Measurements from ENCODE around the gene TBX6. TPM values are rescaled to one million over a fixed set of nuclear protein-coding genes. Genes with fewer than 3 reads are reported as not detected.

Gene TBX6
- total and polyA plus RNA-seq, 10 of the 15 experiments (the other 5 are each of a cell fraction or from before 2014, with no cell fraction given) = 0.08 to 0.90 (median 0.31) TPM; not detected in 2

DNA sequence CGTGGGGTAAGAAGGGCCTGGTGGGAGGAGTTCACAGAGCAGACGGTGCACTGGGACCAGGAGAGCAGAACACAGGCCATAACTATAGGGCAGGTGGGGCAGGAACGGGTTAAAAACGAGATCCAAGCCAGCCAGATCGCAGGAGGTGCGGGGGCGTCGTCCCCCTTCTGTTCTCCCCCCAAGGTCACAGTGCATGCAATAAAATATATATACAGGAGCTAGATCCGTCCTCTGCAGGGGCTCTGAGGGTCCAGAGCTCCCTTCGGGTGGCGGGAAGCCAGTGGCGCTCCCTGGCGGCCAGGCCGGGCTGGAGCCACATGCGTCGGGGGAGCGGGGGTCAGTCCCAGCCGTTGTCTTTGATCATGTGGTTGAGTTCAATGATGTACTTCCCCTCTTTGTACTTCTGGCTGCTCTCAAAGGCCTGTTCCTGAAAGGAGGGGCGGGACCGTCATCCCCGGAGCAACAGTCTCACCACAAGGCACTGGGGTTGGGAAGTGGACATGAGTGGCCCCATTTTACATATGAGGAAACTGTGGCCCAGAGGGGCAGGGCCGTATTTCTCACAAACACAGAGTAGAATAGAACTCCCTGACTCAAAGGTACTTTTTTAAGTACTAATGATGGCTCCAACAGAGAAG is 768 bp upstream of the TBX6 start (continued):
- TF ChIP-seq, protein P1, sequence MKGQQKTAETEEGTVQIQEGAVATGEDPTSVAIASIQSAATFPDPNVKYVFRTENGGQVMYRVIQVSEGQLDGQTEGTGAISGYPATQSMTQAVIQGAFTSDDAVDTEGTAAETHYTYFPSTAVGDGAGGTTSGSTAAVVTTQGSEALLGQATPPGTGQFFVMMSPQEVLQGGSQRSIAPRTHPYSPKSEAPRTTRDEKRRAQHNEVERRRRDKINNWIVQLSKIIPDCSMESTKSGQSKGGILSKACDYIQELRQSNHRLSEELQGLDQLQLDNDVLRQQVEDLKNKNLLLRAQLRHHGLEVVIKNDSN (IDR thresholded peaks at IDR 0.05; ENCODE audit: borderline replicate concordance, extremely low read length, insufficient read depth, low read depth, low read length) = peak; percentile 29
- TF ChIP-seq ETV6 (conservative IDR thresholded peaks at IDR 0.05 in 1 of 2, IDR thresholded peaks at IDR 0.05 in 1 of 2; ENCODE audit: borderline replicate concordance in 1 of 2, low read depth in 1 of 2) = peak in 1 of 2 experiments; percentile 61; a peak in 2 of 4 replicates
- peak; percentile 45 for TF ChIP-seq RAD21 (IDR thresholded peaks at IDR 0.05; ENCODE audit: insufficient read depth, low read depth, low read length)
- 0 out of 2 replicates have a peak, but pooled peaks have one; percentile 11 for TF ChIP-seq ZNF384 (IDR thresholded peaks at IDR 0.05; ENCODE audit: borderline replicate concordance, low read depth, low read length)
- 0 out of 2 replicates have a peak, but pooled peaks have one; percentile 27 for TF ChIP-seq STAT1 (conservative IDR thresholded peaks at IDR 0.05)
- no peak for TF ChIP-seq PML (IDR thresholded peaks at IDR 0.05; ENCODE audit: low read length)
- 0 out of 2 replicates have a peak, but pooled peaks have one; percentile 64 for TF ChIP-seq HDGF (IDR thresholded peaks at IDR 0.05)
- TF ChIP-seq IKZF1 (conservative IDR thresholded peaks at IDR 0.05) = peak; percentile 88
- TF ChIP-seq TCF7 (IDR thresholded peaks at IDR 0.05; ENCODE audit: borderline replicate concordance) = 0 out of 2 replicates have a peak, but pooled peaks have one; percentile 67
- TF ChIP-seq, protein P2, sequence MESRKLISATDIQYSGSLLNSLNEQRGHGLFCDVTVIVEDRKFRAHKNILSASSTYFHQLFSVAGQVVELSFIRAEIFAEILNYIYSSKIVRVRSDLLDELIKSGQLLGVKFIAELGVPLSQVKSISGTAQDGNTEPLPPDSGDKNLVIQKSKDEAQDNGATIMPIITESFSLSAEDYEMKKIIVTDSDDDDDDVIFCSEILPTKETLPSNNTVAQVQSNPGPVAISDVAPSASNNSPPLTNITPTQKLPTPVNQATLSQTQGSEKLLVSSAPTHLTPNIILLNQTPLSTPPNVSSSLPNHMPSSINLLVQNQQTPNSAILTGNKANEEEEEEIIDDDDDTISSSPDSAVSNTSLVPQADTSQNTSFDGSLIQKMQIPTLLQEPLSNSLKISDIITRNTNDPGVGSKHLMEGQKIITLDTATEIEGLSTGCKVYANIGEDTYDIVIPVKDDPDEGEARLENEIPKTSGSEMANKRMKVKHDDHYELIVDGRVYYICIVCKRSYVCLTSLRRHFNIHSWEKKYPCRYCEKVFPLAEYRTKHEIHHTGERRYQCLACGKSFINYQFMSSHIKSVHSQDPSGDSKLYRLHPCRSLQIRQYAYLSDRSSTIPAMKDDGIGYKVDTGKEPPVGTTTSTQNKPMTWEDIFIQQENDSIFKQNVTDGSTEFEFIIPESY (IDR thresholded peaks at IDR 0.05) = no peak
- TF ChIP-seq, protein P3, sequence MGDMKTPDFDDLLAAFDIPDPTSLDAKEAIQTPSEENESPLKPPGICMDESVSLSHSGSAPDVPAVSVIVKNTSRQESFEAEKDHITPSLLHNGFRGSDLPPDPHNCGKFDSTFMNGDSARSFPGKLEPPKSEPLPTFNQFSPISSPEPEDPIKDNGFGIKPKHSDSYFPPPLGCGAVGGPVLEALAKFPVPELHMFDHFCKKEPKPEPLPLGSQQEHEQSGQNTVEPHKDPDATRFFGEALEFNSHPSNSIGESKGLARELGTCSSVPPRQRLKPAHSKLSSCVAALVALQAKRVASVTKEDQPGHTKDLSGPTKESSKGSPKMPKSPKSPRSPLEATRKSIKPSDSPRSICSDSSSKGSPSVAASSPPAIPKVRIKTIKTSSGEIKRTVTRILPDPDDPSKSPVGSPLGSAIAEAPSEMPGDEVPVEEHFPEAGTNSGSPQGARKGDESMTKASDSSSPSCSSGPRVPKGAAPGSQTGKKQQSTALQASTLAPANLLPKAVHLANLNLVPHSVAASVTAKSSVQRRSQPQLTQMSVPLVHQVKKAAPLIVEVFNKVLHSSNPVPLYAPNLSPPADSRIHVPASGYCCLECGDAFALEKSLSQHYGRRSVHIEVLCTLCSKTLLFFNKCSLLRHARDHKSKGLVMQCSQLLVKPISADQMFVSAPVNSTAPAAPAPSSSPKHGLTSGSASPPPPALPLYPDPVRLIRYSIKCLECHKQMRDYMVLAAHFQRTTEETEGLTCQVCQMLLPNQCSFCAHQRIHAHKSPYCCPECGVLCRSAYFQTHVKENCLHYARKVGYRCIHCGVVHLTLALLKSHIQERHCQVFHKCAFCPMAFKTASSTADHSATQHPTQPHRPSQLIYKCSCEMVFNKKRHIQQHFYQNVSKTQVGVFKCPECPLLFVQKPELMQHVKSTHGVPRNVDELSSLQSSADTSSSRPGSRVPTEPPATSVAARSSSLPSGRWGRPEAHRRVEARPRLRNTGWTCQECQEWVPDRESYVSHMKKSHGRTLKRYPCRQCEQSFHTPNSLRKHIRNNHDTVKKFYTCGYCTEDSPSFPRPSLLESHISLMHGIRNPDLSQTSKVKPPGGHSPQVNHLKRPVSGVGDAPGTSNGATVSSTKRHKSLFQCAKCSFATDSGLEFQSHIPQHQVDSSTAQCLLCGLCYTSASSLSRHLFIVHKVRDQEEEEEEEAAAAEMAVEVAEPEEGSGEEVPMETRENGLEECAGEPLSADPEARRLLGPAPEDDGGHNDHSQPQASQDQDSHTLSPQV (IDR thresholded peaks at IDR 0.05) = peak; percentile 97
- TF ChIP-seq SIN3A (IDR thresholded peaks at IDR 0.05; ENCODE audit: low read depth, low read length) = peak; percentile 49; the same call in 1 of the 2 replicates
- TF ChIP-seq RELA (IDR thresholded peaks at IDR 0.05; ENCODE audit: borderline replicate concordance, partially characterized antibody) = peak; percentile 46
- peak; percentile 84 for TF ChIP-seq MYC (IDR thresholded peaks at IDR 0.05; ENCODE audit: insufficient read depth, insufficient read length, insufficient replicate concordance, low read length, severe bottlenecking)
- TF ChIP-seq RB1 (IDR thresholded peaks at IDR 0.05; ENCODE audit: borderline replicate concordance) = peak; percentile 99
- TF ChIP-seq, protein P4, sequence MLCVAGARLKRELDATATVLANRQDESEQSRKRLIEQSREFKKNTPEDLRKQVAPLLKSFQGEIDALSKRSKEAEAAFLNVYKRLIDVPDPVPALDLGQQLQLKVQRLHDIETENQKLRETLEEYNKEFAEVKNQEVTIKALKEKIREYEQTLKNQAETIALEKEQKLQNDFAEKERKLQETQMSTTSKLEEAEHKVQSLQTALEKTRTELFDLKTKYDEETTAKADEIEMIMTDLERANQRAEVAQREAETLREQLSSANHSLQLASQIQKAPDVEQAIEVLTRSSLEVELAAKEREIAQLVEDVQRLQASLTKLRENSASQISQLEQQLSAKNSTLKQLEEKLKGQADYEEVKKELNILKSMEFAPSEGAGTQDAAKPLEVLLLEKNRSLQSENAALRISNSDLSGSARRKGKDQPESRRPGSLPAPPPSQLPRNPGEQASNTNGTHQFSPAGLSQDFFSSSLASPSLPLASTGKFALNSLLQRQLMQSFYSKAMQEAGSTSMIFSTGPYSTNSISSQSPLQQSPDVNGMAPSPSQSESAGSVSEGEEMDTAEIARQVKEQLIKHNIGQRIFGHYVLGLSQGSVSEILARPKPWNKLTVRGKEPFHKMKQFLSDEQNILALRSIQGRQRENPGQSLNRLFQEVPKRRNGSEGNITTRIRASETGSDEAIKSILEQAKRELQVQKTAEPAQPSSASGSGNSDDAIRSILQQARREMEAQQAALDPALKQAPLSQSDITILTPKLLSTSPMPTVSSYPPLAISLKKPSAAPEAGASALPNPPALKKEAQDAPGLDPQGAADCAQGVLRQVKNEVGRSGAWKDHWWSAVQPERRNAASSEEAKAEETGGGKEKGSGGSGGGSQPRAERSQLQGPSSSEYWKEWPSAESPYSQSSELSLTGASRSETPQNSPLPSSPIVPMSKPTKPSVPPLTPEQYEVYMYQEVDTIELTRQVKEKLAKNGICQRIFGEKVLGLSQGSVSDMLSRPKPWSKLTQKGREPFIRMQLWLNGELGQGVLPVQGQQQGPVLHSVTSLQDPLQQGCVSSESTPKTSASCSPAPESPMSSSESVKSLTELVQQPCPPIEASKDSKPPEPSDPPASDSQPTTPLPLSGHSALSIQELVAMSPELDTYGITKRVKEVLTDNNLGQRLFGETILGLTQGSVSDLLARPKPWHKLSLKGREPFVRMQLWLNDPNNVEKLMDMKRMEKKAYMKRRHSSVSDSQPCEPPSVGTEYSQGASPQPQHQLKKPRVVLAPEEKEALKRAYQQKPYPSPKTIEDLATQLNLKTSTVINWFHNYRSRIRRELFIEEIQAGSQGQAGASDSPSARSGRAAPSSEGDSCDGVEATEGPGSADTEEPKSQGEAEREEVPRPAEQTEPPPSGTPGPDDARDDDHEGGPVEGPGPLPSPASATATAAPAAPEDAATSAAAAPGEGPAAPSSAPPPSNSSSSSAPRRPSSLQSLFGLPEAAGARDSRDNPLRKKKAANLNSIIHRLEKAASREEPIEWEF (IDR thresholded peaks at IDR 0.05; ENCODE audit: insufficient replicate concordance, low read depth, low read length) = no peak

Data from GM12878 (cell line).